Measurements from ENCODE around the gene HMGCS2.

HMGCS2 gene

DNA sequence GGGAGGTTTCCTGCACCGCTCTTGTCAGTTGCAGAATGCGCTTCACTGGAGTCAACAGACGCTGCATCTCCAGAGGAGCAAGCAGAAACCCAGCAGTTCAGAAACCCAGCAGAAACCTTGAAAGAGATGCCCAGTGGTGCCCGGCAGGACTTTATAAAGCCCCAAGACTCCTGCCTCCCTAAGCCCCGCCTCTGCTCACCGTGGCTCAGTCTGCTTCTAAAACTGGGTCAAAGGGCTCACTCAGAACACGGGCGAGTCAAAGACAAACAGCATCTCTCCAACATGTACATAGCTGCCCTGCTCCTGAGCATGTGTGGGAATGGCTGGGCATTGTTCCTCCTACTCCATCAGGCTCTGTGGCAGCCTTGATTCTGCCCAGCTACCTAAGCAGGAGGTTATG lies at the start of gene HMGCS2:
TSS of gene HMGCS2 (minus strand) at position 128 of the 400 bp plus-strand sequence. CDS start at position 67, 61 bp downstream.
- H3K79me2 ChIP-seq (ENCODE audit: insufficient read depth, low read length): no peaks in the 10 kb centered on the region
- H2AFZ ChIP-seq (ENCODE audit: low read depth, low read length, severe bottlenecking): no peak within 1 kb of the TSS
- no peaks in the 10 kb centered on the region for H3F3A ChIP-seq (ENCODE audit: insufficient read depth)
- H3K36me3 ChIP-seq (ENCODE audit: low read length): no peaks in the 10 kb centered on the region
- no peaks in the 10 kb centered on the region for H3K9me2 ChIP-seq (replicated peaks; ENCODE audit: insufficient read depth, low read length)
- no peak within 1 kb of the TSS for H3K4me3 ChIP-seq (ENCODE audit: insufficient read depth, low read length, poor library complexity, severe bottlenecking)
- no peaks in the 10 kb centered on the region for H3K27me3 ChIP-seq (ENCODE audit: low read length)
- no peak within 1 kb of the TSS for H3K9ac ChIP-seq (ENCODE audit: low read length)
- TF ChIP-seq EZH2phosphoT487 (conservative IDR thresholded peaks at IDR 0.05; ENCODE audit: low read length): no peak
- TF ChIP-seq, protein P1, sequence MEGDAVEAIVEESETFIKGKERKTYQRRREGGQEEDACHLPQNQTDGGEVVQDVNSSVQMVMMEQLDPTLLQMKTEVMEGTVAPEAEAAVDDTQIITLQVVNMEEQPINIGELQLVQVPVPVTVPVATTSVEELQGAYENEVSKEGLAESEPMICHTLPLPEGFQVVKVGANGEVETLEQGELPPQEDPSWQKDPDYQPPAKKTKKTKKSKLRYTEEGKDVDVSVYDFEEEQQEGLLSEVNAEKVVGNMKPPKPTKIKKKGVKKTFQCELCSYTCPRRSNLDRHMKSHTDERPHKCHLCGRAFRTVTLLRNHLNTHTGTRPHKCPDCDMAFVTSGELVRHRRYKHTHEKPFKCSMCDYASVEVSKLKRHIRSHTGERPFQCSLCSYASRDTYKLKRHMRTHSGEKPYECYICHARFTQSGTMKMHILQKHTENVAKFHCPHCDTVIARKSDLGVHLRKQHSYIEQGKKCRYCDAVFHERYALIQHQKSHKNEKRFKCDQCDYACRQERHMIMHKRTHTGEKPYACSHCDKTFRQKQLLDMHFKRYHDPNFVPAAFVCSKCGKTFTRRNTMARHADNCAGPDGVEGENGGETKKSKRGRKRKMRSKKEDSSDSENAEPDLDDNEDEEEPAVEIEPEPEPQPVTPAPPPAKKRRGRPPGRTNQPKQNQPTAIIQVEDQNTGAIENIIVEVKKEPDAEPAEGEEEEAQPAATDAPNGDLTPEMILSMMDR (IDR thresholded peaks at IDR 0.05; ENCODE audit: insufficient read depth, low read length, poor library complexity, severe bottlenecking): no peak
- no peaks in the 10 kb centered on the region for H4K20me1 ChIP-seq (ENCODE audit: low read depth, low read length)
- no peak within 1 kb of the TSS for H3K4me2 ChIP-seq (ENCODE audit: low read depth, low read length, poor library complexity, severe bottlenecking)
- H3K9me3 ChIP-seq (ENCODE audit: insufficient read depth, low read length): no peaks in the 10 kb centered on the region
- no peak within 1 kb of the TSS for H3K27ac ChIP-seq (ENCODE audit: low read depth, low read length)

DNA sequence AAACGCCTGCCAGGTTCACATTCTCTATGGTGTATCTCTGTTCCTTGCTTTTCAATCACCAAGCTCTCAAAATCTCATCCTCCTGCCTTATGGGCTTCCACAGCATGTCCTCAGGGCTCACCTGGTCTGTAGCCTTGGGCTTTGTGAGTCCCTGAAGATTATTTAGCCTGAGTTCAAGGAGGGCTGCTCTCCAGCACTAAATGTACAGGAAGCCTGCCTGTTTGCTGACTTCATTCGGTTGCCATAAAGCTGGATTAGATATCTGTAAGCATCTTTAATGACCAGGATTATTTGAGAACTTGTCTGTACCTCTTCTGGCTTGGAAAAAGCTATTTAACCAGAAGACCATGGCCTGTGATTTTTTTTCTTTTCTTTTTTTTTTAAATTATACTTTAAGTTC lies 49.5 kb upstream of the HMGCS2 start:
- H3K9me2 ChIP-seq (replicated peaks; ENCODE audit: insufficient read depth, low read length): no peaks in the 10 kb centered on the region
- H3K4me2 ChIP-seq (ENCODE audit: low read depth, low read length, poor library complexity, severe bottlenecking): no peak overlapping the region
- H3K9ac ChIP-seq (ENCODE audit: low read length): no peak overlapping the region
- H3F3A ChIP-seq (ENCODE audit: insufficient read depth): no peaks in the 10 kb centered on the region
- no peaks in the 10 kb centered on the region for H4K20me1 ChIP-seq (ENCODE audit: low read depth, low read length)
- no peak overlapping the region for H3K27ac ChIP-seq (ENCODE audit: low read depth, low read length)
- no peak overlapping the region for H3K4me3 ChIP-seq (ENCODE audit: insufficient read depth, low read length, poor library complexity, severe bottlenecking)
- TF ChIP-seq, protein P1 (IDR thresholded peaks at IDR 0.05; ENCODE audit: insufficient read depth, low read length, poor library complexity, severe bottlenecking): no peak
- no peak for TF ChIP-seq EZH2phosphoT487 (conservative IDR thresholded peaks at IDR 0.05; ENCODE audit: low read length)
- H3K9me3 ChIP-seq (ENCODE audit: insufficient read depth, low read length): no peaks in the 10 kb centered on the region
- H3K79me2 ChIP-seq (ENCODE audit: insufficient read depth, low read length): no peaks in the 10 kb centered on the region
- H3K36me3 ChIP-seq (ENCODE audit: low read length): no peaks in the 10 kb centered on the region
- H2AFZ ChIP-seq (ENCODE audit: low read depth, low read length, severe bottlenecking): no peak overlapping the region
- no peaks in the 10 kb centered on the region for H3K27me3 ChIP-seq (ENCODE audit: low read length)

DNA sequence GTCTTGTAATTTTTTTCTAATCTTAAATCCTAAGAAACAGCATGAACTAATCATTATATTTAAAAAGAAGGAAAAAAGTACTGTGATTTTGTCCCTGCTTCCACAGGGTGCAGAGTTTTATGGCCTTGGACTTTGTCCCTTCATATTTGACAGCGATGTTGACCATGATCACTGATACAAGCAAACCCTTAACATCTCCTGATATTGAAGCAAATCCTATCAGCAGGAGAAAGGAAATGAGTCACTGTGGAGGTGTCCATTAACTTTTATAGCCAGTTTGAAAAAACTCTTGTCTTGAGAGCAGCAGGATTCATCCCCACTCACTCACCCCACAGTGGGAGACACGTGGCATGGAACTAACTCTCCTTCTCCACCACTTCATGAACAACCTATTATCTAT lies 47.7 kb upstream of the HMGCS2 start:
- H3K27ac ChIP-seq (ENCODE audit: low read depth, low read length): no peak overlapping the region
- H4K20me1 ChIP-seq (ENCODE audit: low read depth, low read length): no peaks in the 10 kb centered on the region
- no peak overlapping the region for H2AFZ ChIP-seq (ENCODE audit: low read depth, low read length, severe bottlenecking)
- no peaks in the 10 kb centered on the region for H3K27me3 ChIP-seq (ENCODE audit: low read length)
- TF ChIP-seq EZH2phosphoT487 (conservative IDR thresholded peaks at IDR 0.05; ENCODE audit: low read length): no peak
- TF ChIP-seq, protein P1 (IDR thresholded peaks at IDR 0.05; ENCODE audit: insufficient read depth, low read length, poor library complexity, severe bottlenecking): no peak
- H3K79me2 ChIP-seq (ENCODE audit: insufficient read depth, low read length): no peaks in the 10 kb centered on the region
- H3K36me3 ChIP-seq (ENCODE audit: low read length): no peaks in the 10 kb centered on the region
- no peaks in the 10 kb centered on the region for H3F3A ChIP-seq (ENCODE audit: insufficient read depth)
- H3K4me2 ChIP-seq (ENCODE audit: low read depth, low read length, poor library complexity, severe bottlenecking): no peak overlapping the region
- no peaks in the 10 kb centered on the region for H3K9me3 ChIP-seq (ENCODE audit: insufficient read depth, low read length)
- H3K9ac ChIP-seq (ENCODE audit: low read length): no peak overlapping the region
- no peak overlapping the region for H3K4me3 ChIP-seq (ENCODE audit: insufficient read depth, low read length, poor library complexity, severe bottlenecking)
- no peaks in the 10 kb centered on the region for H3K9me2 ChIP-seq (replicated peaks; ENCODE audit: insufficient read depth, low read length)
